GM19238 (cell line): Measurements from ENCODE around the gene PHF21A.
"Not testable (repeated sequence)": the region's sequence is repeated elsewhere in the genome, so short reads cannot be mapped to it uniquely, and the experiment has no call there.

ENCODE experiments used
- DNase-seq: peaks from one replicate; pipeline ENCODE4 v3.0.0; 2011; ENCODE audit warnings: low spot score; ENCODE audit not compliant: insufficient read length

PHF21A gene

GRCh38 chr11:46120346-46121300 is 631 bp downstream of the PHF21A start:
- DNase-seq = no peak

- DNase-seq = no peak
Measured at GRCh38 chr11:46119352-46120216, 1.7 kb downstream of the PHF21A start.

GRCh38 chr11:46118702-46119351 is 2.4 kb downstream of the PHF21A start:
- no peak for DNase-seq

- DNase-seq = no peak
Measured at GRCh38 chr11:46117842-46118241, 3.4 kb downstream of the PHF21A start.

GRCh38 chr11:46116712-46117037 is 4.6 kb downstream of the PHF21A start:
- DNase-seq = not testable (repeated sequence)

GRCh38 chr11:46116007-46116711 is 5.1 kb downstream of the PHF21A start:
- no peak for DNase-seq

GRCh38 chr11:46114961-46115360 is 6.3 kb downstream of the PHF21A start:
- DNase-seq = no peak

GRCh38 chr11:46114378-46114777 is 6.9 kb downstream of the PHF21A start:
- DNase-seq = no peak

GRCh38 chr11:46112961-46113607 is 8.2 kb downstream of the PHF21A start:
- no peak for DNase-seq

GRCh38 chr11:46108751-46109150 is 12.5 kb downstream of the PHF21A start:
- DNase-seq = no peak

- DNase-seq = no peak
Measured at GRCh38 chr11:46107780-46108179, 13.5 kb downstream of the PHF21A start.

- DNase-seq = no peak
Measured at GRCh38 chr11:46107408-46107718, 13.9 kb downstream of the PHF21A start.

GRCh38 chr11:46106530-46107407 is 14.5 kb downstream of the PHF21A start:
- no peak for DNase-seq

GRCh38 chr11:46105926-46106325 is 15.3 kb downstream of the PHF21A start:
- DNase-seq = no peak

GRCh38 chr11:46105134-46105628 is 16.1 kb downstream of the PHF21A start:
- no peak for DNase-seq

- no peak for DNase-seq
Measured at GRCh38 chr11:46102843-46103242, 18.4 kb downstream of the PHF21A start.

- no peak for DNase-seq
Measured at GRCh38 chr11:46100670-46101069, 20.6 kb downstream of the PHF21A start.

GRCh38 chr11:46099963-46100316 is 21.3 kb downstream of the PHF21A start:
- no peak for DNase-seq

- no peak for DNase-seq
Measured at GRCh38 chr11:46090375-46090774, 30.9 kb downstream of the PHF21A start.

GRCh38 chr11:46079662-46080061 is 41.6 kb downstream of the PHF21A start:
- DNase-seq = no peak
